HG03045 (cell line): ENCODE measurements around the gene HBE1.
A peak's percentile ranks its signal among the peaks of the same experiment; 100 is the strongest.

ENCODE experiments used
- ATAC-seq: cut with Tn5 transposase; IDR thresholded peaks from one replicate; pipeline ENCODE4 v1.9.1; 2021; ENCODE audit warnings: mild to moderate bottlenecking, moderate library complexity; ENCODE audit not compliant: unreplicated experiment

HBE1 gene

DNA sequence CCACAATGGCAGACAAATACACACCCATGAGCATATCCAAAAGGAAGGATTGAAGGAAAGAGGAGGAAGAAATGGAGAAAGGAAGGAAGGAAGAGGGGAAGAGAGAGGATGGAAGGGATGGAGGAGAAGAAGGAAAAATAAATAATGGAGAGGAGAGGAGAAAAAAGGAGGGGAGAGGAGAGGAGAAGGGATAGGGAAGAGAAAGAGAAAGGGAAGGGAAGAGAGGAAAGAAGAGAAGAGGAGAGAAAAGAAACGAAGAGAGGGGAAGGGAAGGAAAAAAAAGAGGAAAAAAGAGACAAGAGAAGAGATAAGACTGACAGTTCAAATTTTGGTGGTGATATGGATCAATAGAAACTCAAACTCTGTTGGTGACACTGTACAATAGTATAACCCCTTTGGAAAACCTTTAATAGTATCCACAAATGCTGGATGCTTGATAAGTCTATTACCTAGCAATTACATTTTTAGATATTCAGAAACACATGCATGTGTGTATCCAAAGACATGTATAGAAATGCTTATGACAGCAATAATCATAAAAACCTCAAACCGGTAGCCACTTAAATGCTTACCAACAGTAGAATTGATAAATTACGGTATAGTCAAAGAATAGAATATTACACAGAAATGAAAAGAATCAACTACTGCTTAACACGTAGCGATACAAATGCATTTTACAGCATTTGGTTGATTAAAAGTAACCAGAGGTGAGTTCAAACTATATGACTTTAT, 34.2 kb downstream of the HBE1 start:
- ATAC-seq = no peak

- ATAC-seq = no peak
Measured at GRCh38 chr11:5234381-5234834, 35.3 kb downstream of the HBE1 start, which contains the start of gene HBD. TSS of gene HBD (minus strand) at chr11:5234483. CDS start at chr11:5234433, 50 bp downstream.

- ATAC-seq = no peak
Measured at GRCh38 chr11:5233307-5233706, 36.4 kb downstream of the HBE1 start.

GRCh38 chr11:5232821-5233220, 36.9 kb downstream of the HBE1 start:
- no peak for ATAC-seq

GRCh38 chr11:5232176-5232575, 37.6 kb downstream of the HBE1 start:
- ATAC-seq = no peak

- ATAC-seq = no peak
Measured at GRCh38 chr11:5231111-5231510, 38.6 kb downstream of the HBE1 start.

DNA sequence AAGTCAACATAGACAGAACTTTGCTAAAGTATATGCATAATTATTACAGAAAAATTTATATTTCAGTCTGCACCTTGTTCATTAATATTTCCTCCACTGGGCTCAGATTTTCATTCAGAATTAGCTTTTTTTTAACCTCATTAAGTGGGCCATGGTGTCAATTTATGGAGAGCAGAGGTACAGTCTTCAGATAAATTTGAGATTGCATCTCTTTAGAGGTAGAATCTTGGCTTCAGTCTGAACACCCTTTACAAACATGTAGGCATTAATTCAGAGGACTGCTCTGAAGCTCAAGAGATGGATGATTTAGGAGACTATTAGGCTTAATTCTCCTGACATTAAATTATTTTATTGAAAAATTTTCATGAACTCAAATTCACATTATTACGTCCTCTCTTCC, 39.5 kb downstream of the HBE1 start:
- no peak for ATAC-seq

- no peak for ATAC-seq
Measured at GRCh38 chr11:5229796-5230195, 39.9 kb downstream of the HBE1 start.

DNA sequence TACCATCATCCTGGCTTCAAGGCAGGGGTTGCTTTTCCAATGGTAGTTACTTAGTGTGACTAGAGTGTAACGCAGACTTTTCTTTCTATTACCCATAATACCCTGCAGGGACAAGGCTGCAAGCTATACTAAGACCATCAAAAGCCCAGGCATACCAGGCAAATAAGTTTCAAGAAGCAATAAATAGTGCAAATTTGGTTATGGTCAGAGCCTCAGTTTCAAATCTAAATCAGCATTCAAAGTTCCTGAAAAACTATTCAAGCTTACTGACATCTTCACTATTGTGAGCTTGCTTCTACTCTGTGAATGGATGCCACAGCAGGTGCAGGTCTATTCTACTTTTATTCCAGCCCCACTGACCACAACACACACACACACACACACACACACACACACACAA, 40.4 kb downstream of the HBE1 start:
- peak; percentile 47 for ATAC-seq

GRCh38 chr11:5228124-5228523, 41.6 kb downstream of the HBE1 start:
- no peak for ATAC-seq

DNA sequence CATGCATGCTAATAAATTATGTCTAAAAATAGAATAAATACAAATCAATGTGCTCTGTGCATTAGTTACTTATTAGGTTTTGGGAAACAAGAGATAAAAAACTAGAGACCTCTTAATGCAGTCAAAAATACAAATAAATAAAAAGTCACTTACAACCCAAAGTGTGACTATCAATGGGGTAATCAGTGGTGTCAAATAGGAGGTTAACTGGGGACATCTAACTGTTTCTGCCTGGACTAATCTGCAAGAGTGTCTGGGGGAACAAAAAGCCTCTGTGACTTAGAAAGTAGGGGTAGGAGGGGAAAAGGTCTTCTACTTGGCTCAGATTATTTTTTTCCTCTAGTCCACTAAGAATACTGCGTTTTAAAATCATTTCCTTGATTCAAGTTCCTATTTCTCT, 42.1 kb downstream of the HBE1 start:
- no peak for ATAC-seq

GRCh38 chr11:5226732-5227310, 42.9 kb downstream of the HBE1 start, which contains the start of gene HBB:
TSS of gene HBB (minus strand) at chr11:5227071. CDS start at chr11:5227021, 50 bp downstream.
- ATAC-seq = no peak

DNA sequence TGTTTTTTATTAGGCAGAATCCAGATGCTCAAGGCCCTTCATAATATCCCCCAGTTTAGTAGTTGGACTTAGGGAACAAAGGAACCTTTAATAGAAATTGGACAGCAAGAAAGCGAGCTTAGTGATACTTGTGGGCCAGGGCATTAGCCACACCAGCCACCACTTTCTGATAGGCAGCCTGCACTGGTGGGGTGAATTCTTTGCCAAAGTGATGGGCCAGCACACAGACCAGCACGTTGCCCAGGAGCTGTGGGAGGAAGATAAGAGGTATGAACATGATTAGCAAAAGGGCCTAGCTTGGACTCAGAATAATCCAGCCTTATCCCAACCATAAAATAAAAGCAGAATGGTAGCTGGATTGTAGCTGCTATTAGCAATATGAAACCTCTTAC, 44.3 kb downstream of the HBE1 start:
- ATAC-seq = no peak

- no peak for ATAC-seq
Measured at GRCh38 chr11:5224538-5225479, 44.9 kb downstream of the HBE1 start.

DNA sequence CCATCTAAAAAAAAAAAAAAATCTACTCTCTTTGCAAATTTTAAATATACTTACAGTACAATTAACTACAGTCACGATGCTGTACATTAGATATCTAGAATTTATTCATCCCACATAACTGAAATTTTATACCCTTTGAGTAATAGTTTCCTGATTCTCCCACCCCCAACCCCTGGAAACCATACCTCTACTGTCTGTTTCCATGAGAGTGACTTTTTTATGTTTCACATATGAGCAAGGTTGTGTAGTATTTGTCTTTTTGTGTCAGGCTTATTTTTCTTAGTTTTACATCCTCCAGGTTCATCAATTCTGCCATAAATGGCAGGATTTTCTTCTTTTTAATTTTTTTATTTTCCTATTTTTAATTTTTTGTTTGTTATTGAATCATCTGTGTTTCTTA, 46.1 kb downstream of the HBE1 start:
- ATAC-seq = no peak

- ATAC-seq = no peak
Measured at GRCh38 chr11:5223146-5223545, 46.6 kb downstream of the HBE1 start.
